ENCODE results near the gene FUT9.

DNA sequence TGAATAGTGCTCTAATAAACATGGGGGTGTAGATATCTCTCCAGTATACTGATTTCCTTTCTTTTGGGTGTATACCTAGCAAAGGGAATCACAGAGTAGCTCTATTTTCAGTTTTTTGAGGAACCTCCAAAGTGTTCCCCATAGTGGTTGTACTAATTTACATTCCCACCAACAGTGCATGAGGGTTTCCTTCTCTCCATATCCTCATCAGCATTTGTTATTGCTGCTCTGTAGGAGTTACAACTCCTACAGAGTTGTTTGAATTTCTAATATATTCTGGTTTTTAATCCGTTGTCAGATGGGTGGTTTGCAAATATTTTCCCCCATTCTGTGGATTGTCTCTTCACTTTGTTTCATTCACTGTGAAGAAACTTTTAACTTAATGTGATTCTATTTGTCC, 207.9 kb downstream of the FUT9 start:
- TF ChIP-seq, protein P1, sequence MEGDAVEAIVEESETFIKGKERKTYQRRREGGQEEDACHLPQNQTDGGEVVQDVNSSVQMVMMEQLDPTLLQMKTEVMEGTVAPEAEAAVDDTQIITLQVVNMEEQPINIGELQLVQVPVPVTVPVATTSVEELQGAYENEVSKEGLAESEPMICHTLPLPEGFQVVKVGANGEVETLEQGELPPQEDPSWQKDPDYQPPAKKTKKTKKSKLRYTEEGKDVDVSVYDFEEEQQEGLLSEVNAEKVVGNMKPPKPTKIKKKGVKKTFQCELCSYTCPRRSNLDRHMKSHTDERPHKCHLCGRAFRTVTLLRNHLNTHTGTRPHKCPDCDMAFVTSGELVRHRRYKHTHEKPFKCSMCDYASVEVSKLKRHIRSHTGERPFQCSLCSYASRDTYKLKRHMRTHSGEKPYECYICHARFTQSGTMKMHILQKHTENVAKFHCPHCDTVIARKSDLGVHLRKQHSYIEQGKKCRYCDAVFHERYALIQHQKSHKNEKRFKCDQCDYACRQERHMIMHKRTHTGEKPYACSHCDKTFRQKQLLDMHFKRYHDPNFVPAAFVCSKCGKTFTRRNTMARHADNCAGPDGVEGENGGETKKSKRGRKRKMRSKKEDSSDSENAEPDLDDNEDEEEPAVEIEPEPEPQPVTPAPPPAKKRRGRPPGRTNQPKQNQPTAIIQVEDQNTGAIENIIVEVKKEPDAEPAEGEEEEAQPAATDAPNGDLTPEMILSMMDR (IDR thresholded peaks at IDR 0.05 in 2 of 3, conservative IDR thresholded peaks at IDR 0.05 in 1 of 3; ENCODE audit: control insufficient read depth in 2 of 3, extremely low read depth in 1 of 3, insufficient read depth in 1 of 3, low read depth in 3 of 3, low read length in 3 of 3), result no peak
- TF ChIP-seq SMAD1 (IDR thresholded peaks at IDR 0.05; ENCODE audit: low read depth, partially characterized antibody) (no peak), RCOR1 (conservative IDR thresholded peaks at IDR 0.05; ENCODE audit: low read depth, low read length) (no peak), POLR2A (IDR thresholded peaks at IDR 0.05; ENCODE audit: low read depth, low read length) (no peak)
- TF ChIP-seq, protein P2, sequence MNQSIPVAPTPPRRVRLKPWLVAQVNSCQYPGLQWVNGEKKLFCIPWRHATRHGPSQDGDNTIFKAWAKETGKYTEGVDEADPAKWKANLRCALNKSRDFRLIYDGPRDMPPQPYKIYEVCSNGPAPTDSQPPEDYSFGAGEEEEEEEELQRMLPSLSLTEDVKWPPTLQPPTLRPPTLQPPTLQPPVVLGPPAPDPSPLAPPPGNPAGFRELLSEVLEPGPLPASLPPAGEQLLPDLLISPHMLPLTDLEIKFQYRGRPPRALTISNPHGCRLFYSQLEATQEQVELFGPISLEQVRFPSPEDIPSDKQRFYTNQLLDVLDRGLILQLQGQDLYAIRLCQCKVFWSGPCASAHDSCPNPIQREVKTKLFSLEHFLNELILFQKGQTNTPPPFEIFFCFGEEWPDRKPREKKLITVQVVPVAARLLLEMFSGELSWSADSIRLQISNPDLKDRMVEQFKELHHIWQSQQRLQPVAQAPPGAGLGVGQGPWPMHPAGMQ (IDR thresholded peaks at IDR 0.05; ENCODE audit: borderline replicate concordance), result no peak
- TF ChIP-seq, protein P3, sequence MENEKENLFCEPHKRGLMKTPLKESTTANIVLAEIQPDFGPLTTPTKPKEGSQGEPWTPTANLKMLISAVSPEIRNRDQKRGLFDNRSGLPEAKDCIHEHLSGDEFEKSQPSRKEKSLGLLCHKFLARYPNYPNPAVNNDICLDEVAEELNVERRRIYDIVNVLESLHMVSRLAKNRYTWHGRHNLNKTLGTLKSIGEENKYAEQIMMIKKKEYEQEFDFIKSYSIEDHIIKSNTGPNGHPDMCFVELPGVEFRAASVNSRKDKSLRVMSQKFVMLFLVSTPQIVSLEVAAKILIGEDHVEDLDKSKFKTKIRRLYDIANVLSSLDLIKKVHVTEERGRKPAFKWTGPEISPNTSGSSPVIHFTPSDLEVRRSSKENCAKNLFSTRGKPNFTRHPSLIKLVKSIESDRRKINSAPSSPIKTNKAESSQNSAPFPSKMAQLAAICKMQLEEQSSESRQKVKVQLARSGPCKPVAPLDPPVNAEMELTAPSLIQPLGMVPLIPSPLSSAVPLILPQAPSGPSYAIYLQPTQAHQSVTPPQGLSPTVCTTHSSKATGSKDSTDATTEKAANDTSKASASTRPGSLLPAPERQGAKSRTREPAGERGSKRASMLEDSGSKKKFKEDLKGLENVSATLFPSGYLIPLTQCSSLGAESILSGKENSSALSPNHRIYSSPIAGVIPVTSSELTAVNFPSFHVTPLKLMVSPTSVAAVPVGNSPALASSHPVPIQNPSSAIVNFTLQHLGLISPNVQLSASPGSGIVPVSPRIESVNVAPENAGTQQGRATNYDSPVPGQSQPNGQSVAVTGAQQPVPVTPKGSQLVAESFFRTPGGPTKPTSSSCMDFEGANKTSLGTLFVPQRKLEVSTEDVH (IDR thresholded peaks at IDR 0.05; ENCODE audit: low read depth, partially characterized antibody), result no peak
- TF ChIP-seq, protein P4, sequence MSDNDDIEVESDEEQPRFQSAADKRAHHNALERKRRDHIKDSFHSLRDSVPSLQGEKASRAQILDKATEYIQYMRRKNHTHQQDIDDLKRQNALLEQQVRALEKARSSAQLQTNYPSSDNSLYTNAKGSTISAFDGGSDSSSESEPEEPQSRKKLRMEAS (IDR thresholded peaks at IDR 0.05; ENCODE audit: low read depth, low read length), result no peak
- TF ChIP-seq, protein P5, sequence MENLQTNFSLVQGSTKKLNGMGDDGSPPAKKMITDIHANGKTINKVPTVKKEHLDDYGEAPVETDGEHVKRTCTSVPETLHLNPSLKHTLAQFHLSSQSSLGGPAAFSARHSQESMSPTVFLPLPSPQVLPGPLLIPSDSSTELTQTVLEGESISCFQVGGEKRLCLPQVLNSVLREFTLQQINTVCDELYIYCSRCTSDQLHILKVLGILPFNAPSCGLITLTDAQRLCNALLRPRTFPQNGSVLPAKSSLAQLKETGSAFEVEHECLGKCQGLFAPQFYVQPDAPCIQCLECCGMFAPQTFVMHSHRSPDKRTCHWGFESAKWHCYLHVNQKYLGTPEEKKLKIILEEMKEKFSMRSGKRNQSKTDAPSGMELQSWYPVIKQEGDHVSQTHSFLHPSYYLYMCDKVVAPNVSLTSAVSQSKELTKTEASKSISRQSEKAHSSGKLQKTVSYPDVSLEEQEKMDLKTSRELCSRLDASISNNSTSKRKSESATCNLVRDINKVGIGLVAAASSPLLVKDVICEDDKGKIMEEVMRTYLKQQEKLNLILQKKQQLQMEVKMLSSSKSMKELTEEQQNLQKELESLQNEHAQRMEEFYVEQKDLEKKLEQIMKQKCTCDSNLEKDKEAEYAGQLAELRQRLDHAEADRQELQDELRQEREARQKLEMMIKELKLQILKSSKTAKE (IDR thresholded peaks at IDR 0.05; ENCODE audit: low read depth, poor library complexity, severe bottlenecking), result no peak
- TF ChIP-seq, protein P6, sequence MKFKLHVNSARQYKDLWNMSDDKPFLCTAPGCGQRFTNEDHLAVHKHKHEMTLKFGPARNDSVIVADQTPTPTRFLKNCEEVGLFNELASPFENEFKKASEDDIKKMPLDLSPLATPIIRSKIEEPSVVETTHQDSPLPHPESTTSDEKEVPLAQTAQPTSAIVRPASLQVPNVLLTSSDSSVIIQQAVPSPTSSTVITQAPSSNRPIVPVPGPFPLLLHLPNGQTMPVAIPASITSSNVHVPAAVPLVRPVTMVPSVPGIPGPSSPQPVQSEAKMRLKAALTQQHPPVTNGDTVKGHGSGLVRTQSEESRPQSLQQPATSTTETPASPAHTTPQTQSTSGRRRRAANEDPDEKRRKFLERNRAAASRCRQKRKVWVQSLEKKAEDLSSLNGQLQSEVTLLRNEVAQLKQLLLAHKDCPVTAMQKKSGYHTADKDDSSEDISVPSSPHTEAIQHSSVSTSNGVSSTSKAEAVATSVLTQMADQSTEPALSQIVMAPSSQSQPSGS (IDR thresholded peaks at IDR 0.05; ENCODE audit: low read length), result no peak

All from GM12878 (cell line).